H9 (cell line): ENCODE measurements around the gene KPNA2. TPM values are rescaled to one million over a fixed set of nuclear protein-coding genes. Genes with fewer than 3 reads are reported as not detected.
A peak's percentile ranks its signal among the peaks of the same experiment; 100 is the strongest.

Experiments used
- DNase-seq: peaks from one replicate; pipeline ENCODE4 v3.0.0-alpha.2; 2017
- H2AFZ ChIP-seq: one replicate; pipeline ENCODE4 v1.6.1; 2013; ENCODE audit warnings: mild to moderate bottlenecking, low read length, control low read depth, moderate library complexity
- H2AK5ac ChIP-seq: 2 replicates; pipeline ENCODE4 v1.6.1; 2013; ENCODE audit warnings: low read length, control low read depth, mixed read lengths; ENCODE audit not compliant: insufficient read length
- H2BK120ac ChIP-seq: one replicate; pipeline ENCODE4 v1.6.1; 2013; ENCODE audit warnings: low read depth, mild to moderate bottlenecking, low read length, control low read depth, inconsistent platforms; ENCODE audit not compliant: poor library complexity, severe bottlenecking
- H2BK12ac ChIP-seq: 2 replicates; pipeline ENCODE4 v1.6.1; 2013; ENCODE audit warnings: low read length, control low read depth, mixed read lengths, low read depth; ENCODE audit not compliant: insufficient read length
- H2BK15ac ChIP-seq: 2 replicates; pipeline ENCODE4 v1.6.1; 2013; ENCODE audit warnings: low read depth, low read length, control low read depth
- H2BK20ac ChIP-seq: one replicate; pipeline ENCODE4 v1.6.1; 2013; ENCODE audit warnings: low read depth, mild to moderate bottlenecking, low read length, control low read depth, inconsistent platforms; ENCODE audit not compliant: poor library complexity, severe bottlenecking
- H2BK5ac ChIP-seq: 2 replicates; pipeline ENCODE4 v1.6.1; 2013; ENCODE audit warnings: low read length, control low read depth, mixed read lengths; ENCODE audit not compliant: insufficient read length
- H3K14ac ChIP-seq: 2 replicates; pipeline ENCODE4 v1.6.1; 2013; ENCODE audit warnings: low read length, control low read depth; ENCODE audit not compliant: insufficient read depth
- H3K18ac ChIP-seq: 2 replicates; pipeline ENCODE4 v1.6.1; 2013; ENCODE audit warnings: low read depth, mild to moderate bottlenecking, mixed read lengths, low read length, control low read depth; ENCODE audit not compliant: insufficient read length
- H3K23ac ChIP-seq: 2 replicates; pipeline ENCODE4 v1.6.1; 2013; ENCODE audit warnings: low read length, control low read depth, mixed read lengths, low read depth; ENCODE audit not compliant: insufficient read length
- H3K23me2 ChIP-seq: 2 replicates; pipeline ENCODE4 v1.6.1; 2013; ENCODE audit warnings: low read depth, mild to moderate bottlenecking, mixed read lengths, low read length, control low read depth; ENCODE audit not compliant: insufficient read length, poor library complexity, severe bottlenecking
- H3K27ac ChIP-seq: 2 replicates; pipeline ENCODE4 v1.5.1; 2013; ENCODE audit warnings: low read length, control low read depth, mixed read lengths, low read depth; ENCODE audit not compliant: insufficient read length
- H3K27me3 ChIP-seq: 2 replicates; pipeline ENCODE4 v1.6.1; 2013; ENCODE audit warnings: low read length, control low read depth, inconsistent platforms; ENCODE audit not compliant: insufficient read depth
- H3K4ac ChIP-seq: 2 replicates; pipeline ENCODE4 v1.6.1; 2013; ENCODE audit warnings: low read depth, mild to moderate bottlenecking, control low read depth, inconsistent platforms, low read length, moderate library complexity
- H3K4me1 ChIP-seq: 2 replicates; pipeline ENCODE4 v1.6.1; 2013; ENCODE audit warnings: low read length, control low read depth, inconsistent platforms; ENCODE audit not compliant: insufficient read depth
- H3K4me2 ChIP-seq: 2 replicates; pipeline ENCODE4 v1.6.1; 2013; ENCODE audit warnings: low read length, control low read depth, mixed read lengths; ENCODE audit not compliant: insufficient read length, insufficient read depth
- H3K56ac ChIP-seq: 2 replicates; pipeline ENCODE4 v1.6.1; 2013; ENCODE audit warnings: low read depth, mild to moderate bottlenecking, mixed read lengths, low read length, control low read depth; ENCODE audit not compliant: insufficient read length
- H3K79me1 ChIP-seq: 2 replicates; pipeline ENCODE4 v1.6.1; 2013; ENCODE audit warnings: low read depth, mild to moderate bottlenecking, moderate library complexity, low read length, control low read depth, inconsistent platforms; ENCODE audit not compliant: insufficient read depth, poor library complexity, severe bottlenecking
- H3K79me2 ChIP-seq: 2 replicates; pipeline ENCODE4 v1.6.1; 2013; ENCODE audit warnings: low read length, control low read depth, inconsistent platforms; ENCODE audit not compliant: insufficient read depth
- H3K9ac ChIP-seq: 2 replicates; pipeline ENCODE4 v1.6.1; 2013; ENCODE audit warnings: low read length, control low read depth, mixed read lengths; ENCODE audit not compliant: insufficient read length; ENCODE audit errors: extremely low read depth
- H3K9me3 ChIP-seq: one replicate; pipeline ENCODE4 v1.6.1; 2013; ENCODE audit warnings: low read depth, low read length, inconsistent platforms; ENCODE audit not compliant: control insufficient read depth
- H3T11ph ChIP-seq: one replicate; pipeline ENCODE4 v1.6.1; 2013; ENCODE audit warnings: mild to moderate bottlenecking, low read length, control low read depth, inconsistent platforms
- H4K20me1 ChIP-seq: one replicate; pipeline ENCODE4 v1.6.1; 2013; ENCODE audit not compliant: control insufficient read depth, insufficient read length, insufficient read depth
- H4K5ac ChIP-seq: 2 replicates; pipeline ENCODE4 v1.6.1; 2013; ENCODE audit warnings: low read depth, mild to moderate bottlenecking, mixed read lengths, low read length, control low read depth; ENCODE audit not compliant: insufficient read length
- H4K8ac ChIP-seq: replicated peaks from 2 replicates; pipeline ENCODE4 v1.6.1; 2013; ENCODE audit warnings: low read length, control low read depth, mixed read lengths, low read depth; ENCODE audit not compliant: insufficient read length
- H4K91ac ChIP-seq: 2 replicates; pipeline ENCODE4 v1.6.1; 2013; ENCODE audit warnings: low read depth, mild to moderate bottlenecking, moderate library complexity, mixed read lengths, low read length, control low read depth; ENCODE audit not compliant: insufficient read length
- H3K27ac Mint-ChIP-seq, 3 experiments: 2 replicates in 2 of 3; 3 replicates in 1 of 3; pipeline ENCODE4 v1.8.0; 2020 to 2021; ENCODE audit warnings: mixed read lengths in 3 of 3, mild to moderate bottlenecking in 1 of 3, moderate library complexity in 1 of 3
- H3K27me3 Mint-ChIP-seq: 2 replicates; pipeline ENCODE4 v1.8.0; 2021; ENCODE audit warnings: low read depth, mild to moderate bottlenecking, moderate library complexity, mixed read lengths
- H3K36me3 Mint-ChIP-seq, 3 experiments: 2 replicates in 2 of 3; 3 replicates in 1 of 3; pipeline ENCODE4 v1.8.0; 2020 to 2021; ENCODE audit warnings: low read depth in 3 of 3, mixed read lengths in 3 of 3; ENCODE audit not compliant: insufficient read depth in 1 of 3
- H3K4me1 Mint-ChIP-seq, 2 experiments: 2 replicates each; pipeline ENCODE4 v1.8.0; 2020; ENCODE audit warnings: mixed read lengths in 2 of 2
- H3K4me3 Mint-ChIP-seq, 2 experiments: 2 replicates in 1 of 2; 3 replicates in 1 of 2; pipeline ENCODE4 v1.8.0; 2020 to 2021; ENCODE audit warnings: mild to moderate bottlenecking in 2 of 2, mixed read lengths in 2 of 2, moderate library complexity in 1 of 2
- H3K9me3 Mint-ChIP-seq, 2 experiments: 2 replicates in 1 of 2; 3 replicates in 1 of 2; pipeline ENCODE4 v1.8.0; 2020; ENCODE audit warnings: mild to moderate bottlenecking in 2 of 2, mixed read lengths in 2 of 2, moderate library complexity in 1 of 2
- WGBS: extraction: QIAGEN DNeasy Blood & Tissue Kit; methylation state at CpG from one replicate; pipeline ENCODE4 v1.1.7; 2013; ENCODE audit warnings: missing lambda C conversion rate, low lambda C conversion rate, mixed read lengths; ENCODE audit not compliant: insufficient read length; ENCODE audit errors: extremely low coverage; 5-methylcytosine and 5-hydroxymethylcytosine counted together
- total RNA-seq: library from RNA; stranded (reverse); gene quantifications from 2 replicates; pipeline ENCODE4 v1.2.1, GENCODE V29; 2021
- TF ChIP-seq, protein P1 (sequence below): fragments of 200-600 bp; sonication (generic); conservative IDR thresholded peaks from 3 replicates; pipeline ENCODE4 v1.8.0; 2021; ENCODE audit warnings: antibody characterized with exemption, mild to moderate bottlenecking

Gene KPNA2
- total RNA-seq, 1 experiment from 2014 or later, result 432 TPM

DNA sequence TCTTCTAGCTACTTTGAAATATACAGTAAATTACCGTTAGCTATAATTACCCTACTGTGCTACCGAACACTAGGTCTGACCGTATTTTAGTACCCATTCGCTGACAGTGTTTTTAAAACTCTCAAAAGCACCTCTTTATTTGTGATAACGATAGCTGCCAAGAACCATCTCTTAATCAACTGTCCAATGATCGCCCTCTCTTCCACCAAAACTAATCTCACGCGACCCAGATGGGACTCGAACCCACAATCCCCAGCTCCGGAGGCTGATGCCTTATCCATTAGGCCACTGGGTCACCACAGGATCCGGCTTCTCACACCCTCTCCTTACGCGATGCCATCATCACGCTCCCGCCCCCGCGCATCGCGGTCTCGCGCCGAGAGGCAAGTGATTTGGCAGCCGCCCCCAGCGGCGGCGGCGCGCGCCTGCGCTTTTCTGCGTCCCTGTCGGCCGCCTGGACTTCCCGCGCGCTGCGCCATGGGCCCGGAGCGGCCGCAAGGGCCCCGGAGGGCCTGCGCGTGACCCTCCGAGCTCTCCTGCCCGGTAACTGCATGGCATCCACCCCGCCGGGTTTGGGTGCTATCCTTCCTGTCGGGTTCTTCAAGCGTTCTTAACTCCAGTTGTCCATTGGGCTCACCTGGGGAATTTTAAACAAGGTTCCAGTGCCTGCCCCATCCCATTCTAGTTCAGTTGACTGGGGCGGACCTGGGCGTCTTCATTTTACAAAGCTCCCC, 15.7 kb upstream of the KPNA2 start:
- Histone ChIP-seq H3T11ph (no peak overlapping the region), H3K9ac (peak overlapping the region; percentile 86), H3K4me2 (peak overlapping the region; percentile 88), H3K23ac (no peak overlapping the region), H3K23me2 (peaks cover 6% of the 10 kb centered on the region), H3K79me1 (no peaks in the 10 kb centered on the region), H3K79me2 (0 out of 2 replicates have a peak, but pooled peaks cover 2% of the 10 kb centered on the region), H3K18ac (peak overlapping the region; percentile 80), H4K8ac (no peak overlapping the region), H3K56ac (no peak overlapping the region), H3K4ac (no peak overlapping the region), H4K20me1 (no peaks in the 10 kb centered on the region), H2AK5ac (no peak overlapping the region), H2BK15ac (no peak overlapping the region), H4K91ac (no peak overlapping the region), H2AFZ (no peak overlapping the region), H3K14ac (peak overlapping the region; percentile 87; the same call in 1 of the 2 replicates), H3K27me3 (no peaks in the 10 kb centered on the region), H2BK120ac (peak overlapping the region; percentile 57), H2BK12ac (no peak overlapping the region), H3K4me1 (no peaks in the 10 kb centered on the region), H2BK5ac (no peak overlapping the region), H3K9me3 (no peaks in the 10 kb centered on the region), H4K5ac (no peak overlapping the region), H3K27ac (peak overlapping the region; percentile 73), H2BK20ac (no peak overlapping the region)
- peaks cover 9 to 17% of the 10 kb centered on the region in 2 experiments for H3K4me1 Mint-ChIP-seq
- peak; percentile 99 for DNase-seq
- H3K27me3 Mint-ChIP-seq, result peaks cover 2% of the 10 kb centered on the region; the same call in 1 of the 2 replicates
- H3K36me3 Mint-ChIP-seq, result no peaks in the 10 kb centered on the region; a peak in 1 of 7 replicates
- H3K27ac Mint-ChIP-seq, result peak overlapping the region; percentile 78 to 98 (median 90)
- peak overlapping the region; percentile 78 to 84 for H3K4me3 Mint-ChIP-seq
- peaks cover 0 to 2% of the 10 kb centered on the region in 2 experiments; a peak in 1 of 5 replicates for H3K9me3 Mint-ChIP-seq
- TF ChIP-seq, protein P1, sequence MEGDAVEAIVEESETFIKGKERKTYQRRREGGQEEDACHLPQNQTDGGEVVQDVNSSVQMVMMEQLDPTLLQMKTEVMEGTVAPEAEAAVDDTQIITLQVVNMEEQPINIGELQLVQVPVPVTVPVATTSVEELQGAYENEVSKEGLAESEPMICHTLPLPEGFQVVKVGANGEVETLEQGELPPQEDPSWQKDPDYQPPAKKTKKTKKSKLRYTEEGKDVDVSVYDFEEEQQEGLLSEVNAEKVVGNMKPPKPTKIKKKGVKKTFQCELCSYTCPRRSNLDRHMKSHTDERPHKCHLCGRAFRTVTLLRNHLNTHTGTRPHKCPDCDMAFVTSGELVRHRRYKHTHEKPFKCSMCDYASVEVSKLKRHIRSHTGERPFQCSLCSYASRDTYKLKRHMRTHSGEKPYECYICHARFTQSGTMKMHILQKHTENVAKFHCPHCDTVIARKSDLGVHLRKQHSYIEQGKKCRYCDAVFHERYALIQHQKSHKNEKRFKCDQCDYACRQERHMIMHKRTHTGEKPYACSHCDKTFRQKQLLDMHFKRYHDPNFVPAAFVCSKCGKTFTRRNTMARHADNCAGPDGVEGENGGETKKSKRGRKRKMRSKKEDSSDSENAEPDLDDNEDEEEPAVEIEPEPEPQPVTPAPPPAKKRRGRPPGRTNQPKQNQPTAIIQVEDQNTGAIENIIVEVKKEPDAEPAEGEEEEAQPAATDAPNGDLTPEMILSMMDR, result peak; percentile 55
- no CpG with 5 or more reads among the region's 51 CpGs for WGBS
